Measurements from ENCODE around the gene KCTD5.
A peak's percentile ranks its signal among the peaks of the same experiment; 100 is the strongest.
"Not testable (repeated sequence)": the region's sequence is repeated elsewhere in the genome, so short reads cannot be mapped to it uniquely, and the experiment has no call there.

KCTD5 gene

DNA sequence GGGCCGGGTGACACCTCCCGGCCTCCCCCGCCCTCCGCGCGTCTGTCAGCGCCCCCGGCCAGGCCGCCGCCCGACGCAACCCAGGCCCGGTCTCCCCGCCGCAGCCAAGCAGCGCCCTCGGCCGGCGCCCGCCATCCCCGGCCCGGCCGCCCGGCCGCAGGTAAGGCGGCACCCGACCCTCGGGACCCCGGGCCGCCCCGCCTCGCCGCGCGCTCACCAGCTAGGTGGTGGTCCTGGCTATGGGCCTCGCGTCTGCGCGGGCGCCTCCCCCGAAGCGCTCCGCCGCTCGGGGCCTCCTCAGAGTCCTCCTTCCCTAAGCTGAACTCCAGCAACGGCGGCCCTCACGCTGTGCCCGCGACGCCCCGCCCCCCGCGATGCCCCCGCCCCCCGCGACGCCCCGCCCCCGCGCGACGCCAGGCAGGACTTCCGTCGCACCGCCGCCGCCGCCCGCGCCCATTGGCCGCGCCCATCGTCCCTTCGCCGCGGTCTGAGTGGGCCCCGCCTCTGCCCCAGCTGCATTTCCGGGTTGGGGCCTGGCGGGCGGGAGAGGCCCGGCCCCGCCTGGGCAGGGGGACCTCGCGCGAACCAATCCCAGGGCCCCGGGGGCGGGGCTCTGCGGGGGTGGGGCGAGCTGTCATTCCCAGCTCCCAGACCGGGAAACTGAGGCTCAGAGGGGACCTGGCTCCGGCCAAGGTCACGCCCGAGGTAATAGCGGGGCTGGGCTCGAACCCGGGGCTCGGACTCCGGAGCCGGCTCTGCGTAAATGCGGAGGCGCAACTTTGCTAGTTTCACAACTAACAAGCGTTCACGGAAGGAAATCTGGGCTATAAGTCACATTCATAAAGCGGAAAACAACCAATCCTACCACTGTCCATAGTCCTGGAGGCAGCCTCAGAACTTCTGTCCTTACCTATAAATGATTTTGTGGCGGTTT is 9.0 kb upstream of the KCTD5 start:
- DNase-seq, result peak; percentile 73

DNA sequence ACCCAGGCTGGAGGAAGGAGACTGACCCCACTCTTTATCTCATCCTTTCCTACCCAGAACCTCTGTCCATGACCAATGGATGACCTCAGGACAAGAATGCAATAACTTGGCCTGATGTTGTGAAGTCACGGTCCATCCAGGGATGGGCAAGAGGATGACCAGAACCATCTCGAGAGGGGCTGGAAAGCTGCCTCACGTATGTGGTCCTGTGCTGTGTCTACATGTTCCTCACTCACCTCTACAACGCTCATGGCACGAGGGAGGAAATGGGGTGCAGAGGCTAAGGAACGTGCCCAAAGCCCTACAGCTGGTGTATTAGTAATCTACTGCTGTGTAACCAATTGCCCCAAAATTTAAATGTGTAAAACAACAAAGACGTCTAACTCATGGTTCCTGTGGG is 7.3 kb upstream of the KCTD5 start:
- DNase-seq, result no peak

DNA sequence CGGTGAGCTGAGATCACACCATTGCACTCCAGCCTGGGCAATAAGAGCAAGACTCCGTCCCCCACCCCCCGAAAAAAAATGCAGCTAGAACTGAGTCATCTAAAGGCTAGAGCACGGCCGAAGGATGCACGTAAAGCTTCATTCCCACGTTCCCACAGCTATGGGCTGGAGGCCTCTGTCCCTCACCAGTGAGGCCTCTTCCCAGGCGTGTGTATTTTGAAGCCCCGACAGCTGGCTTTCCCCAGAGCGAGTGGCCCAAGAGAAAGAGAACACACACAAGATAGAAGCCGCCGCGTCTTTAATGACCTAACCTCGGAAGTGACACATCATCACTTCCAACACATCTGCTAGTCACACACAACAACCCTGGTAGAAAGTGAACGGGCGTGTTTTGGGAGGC is 6.6 kb upstream of the KCTD5 start:
- no peak for DNase-seq

DNA sequence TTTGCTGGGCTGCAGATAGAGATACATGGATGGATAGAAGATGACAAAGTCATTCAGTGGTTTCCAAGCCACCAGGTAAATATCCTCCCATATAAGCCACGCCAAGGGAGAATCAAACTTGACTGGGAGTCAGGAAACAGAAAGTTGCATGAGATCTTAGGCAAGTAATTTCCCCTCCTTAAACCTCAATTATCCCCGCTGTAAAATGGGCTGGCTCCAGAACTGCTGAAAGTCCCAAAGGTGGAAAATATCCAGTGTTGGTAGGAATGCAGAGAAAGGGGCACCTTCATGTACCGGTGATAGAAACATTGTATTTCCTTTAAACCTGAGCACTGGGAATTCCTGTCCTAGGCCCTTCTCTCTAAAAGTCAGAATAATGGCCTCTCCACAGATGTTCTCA is 5.4 kb upstream of the KCTD5 start:
- not testable (repeated sequence) for DNase-seq

DNA sequence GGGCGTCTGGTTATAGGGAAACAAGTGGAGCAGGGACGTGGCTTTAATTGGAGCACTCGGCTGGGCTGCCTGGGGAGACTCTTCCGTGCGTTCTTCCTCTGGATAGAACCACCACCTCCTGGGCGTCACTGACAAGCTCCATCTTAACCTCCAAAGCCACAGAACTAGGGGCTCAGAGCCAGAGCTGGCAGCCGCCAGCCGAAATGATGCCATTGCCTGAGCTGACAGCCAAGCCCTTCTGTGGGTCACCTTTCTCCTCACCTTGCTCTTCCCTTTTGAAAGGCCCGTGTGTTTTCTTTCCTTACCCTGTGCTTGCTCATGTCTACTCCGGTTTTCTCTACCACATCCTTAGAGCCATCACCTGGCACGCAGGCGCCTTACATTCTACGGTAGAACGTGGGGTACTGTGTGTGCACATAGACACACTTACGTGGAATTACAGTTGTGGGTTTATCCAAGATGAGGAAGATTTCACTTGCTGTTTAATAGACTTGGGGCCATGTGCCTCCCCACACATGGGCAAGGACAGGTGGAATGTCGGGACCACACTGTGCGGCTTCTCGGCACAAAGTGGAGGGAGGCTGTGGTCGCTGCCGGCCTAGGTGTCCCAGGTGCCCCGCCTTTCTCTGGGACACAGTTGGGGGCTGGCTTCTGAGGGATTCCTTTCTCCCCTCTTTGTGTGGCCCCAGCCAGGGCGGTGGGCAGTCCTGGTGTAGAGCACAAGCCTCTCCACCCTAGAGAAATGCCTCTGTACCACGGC is 3.9 kb upstream of the KCTD5 start:
- not testable (repeated sequence) for DNase-seq

DNA sequence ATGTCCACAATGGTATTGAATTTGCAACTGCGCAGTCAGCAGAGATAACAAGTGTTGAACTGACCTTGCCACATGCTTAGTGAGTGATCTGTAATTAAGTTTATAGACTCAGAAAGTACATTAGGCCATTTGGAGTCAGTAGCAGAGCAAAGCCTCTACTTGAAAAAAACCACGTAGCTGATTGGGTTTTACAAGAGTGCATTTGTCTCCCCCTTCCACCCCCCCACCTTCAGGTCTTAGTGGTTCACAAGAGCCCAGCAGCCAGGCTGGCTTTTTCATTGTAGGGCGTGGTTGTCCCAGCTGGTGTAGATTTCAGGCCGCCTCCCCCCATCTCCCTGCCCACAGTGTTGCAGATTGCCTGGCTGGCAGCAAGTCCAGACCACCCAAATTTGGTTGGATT is 2.4 kb upstream of the KCTD5 start:
- not testable (repeated sequence) for DNase-seq

DNA sequence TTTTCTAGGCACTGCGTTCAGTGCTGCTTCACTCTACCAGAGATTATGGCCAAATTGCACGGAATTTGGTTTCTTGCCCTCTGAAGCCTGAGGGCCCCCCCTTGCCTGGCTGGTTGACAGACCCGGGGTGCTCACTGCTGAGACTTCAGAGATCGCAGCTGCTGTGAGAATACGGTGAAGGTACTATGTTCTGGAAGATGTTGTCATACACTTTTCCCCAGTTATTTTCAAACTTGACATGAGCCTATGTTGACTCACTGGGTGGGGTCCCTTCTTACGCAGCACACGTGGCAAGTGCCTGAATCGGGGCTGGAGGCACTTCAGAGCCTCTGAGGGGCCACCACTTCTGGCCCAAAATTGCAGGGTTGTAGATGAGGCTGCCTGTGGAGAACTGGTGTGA is 2.0 kb upstream of the KCTD5 start:
- DNase-seq, result not testable (repeated sequence)

DNA sequence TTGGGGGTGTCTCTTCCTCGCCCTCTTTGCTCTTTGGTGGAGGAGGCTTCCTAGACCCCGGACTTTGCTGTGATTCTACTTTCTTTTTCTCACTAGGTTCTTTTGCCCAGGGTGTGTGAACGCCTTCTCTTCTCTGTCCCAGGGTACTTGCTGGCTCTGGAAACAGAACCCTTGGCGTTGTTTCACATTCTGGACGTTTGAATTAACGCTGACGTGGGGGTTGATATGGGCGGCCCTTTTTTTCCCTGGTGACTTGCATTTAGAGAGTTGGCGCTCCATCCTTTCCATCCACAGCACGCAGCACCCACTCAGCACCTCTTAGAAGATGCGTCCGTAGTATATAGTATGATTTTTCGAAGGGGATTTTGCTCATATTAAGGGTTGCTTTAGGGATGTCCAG is 718 bp downstream of the KCTD5 start:
- DNase-seq, result not testable (repeated sequence)

DNA sequence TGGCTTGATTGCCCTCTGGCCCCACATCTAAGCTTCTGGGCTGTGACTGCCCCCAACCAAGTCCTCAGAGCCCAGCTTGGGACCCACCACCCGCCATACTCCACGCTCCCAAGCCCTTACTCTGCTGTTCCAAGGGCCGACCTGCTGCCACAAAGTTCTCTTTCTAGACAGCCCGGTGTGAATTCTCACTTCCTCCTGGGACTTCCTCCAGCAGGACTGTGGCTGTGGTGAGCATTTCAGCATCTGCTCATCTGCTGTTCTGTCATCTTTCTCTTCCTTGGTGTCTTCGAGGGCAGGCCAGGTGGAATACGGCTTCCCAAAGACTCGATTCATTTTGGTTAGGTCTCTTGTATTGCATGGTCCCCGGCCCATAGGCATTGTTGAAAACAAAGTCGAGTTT is 3.8 kb downstream of the KCTD5 start:
- not testable (repeated sequence) for DNase-seq

DNA sequence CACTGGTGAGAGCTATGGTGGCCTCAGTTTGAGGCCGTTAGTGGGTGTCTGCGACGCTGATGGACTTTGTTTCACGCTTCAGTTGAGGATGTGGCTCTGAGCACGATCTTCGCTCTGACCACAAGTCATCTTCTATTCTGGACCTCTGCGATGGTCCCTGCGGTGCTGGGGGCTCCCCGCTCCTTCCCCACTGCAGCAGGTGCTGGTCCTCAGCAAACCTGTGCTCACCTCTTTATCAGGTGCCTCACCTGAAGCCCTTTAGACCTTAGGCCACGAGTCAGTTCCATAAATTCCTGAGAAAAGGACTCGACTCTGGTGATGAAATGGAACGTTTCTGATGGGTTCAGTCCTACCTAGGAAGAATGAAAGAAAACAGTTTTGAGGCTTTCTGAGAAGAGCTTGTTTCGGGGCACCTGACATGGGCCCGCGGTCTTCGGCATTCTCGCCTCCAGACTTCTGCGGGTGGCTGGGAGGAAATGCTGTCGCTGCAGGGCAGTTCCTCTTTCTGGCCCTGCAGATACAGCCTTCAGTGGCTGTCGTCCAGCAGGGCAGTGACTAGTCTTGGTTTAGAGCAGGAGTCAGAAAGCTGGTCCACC is 4.7 kb downstream of the KCTD5 start:
- DNase-seq, result no peak

DNA sequence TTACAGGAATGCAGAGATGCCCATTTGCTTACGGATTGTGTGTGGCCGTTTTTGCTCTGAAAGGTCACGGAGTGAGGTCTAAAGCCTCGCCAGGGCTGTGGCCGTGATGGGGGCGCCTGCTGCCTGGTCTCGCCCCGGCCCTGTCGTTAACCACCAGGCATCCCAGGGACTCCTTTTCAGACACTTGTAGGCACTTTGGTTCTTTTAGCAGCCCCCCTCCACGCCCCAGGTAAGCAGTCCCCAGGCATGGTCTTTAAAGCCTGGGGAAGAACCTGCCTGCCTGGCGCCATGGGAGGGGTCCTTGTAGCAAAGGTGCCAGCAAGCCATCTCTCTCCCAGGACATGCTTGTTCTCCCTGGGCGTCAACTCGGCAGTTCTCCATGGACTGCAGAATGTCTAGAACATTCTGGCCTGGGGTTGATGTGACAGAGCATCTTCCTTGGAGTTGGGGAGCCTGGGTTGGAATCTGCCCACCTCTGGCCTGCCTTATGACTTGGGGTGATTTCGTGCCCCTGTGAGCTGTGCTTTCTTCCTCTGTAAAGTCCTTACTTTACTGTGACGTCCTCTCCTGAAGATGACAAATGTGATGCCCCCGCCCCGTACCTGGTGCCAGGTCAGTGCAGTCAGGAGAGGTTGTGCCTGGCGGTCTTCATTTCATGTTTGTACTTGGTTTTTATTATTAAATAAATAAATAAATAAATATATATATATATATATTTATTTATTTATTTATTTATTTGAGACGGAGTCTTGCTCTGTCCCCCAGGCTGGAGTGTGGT is 5.4 kb downstream of the KCTD5 start:
- DNase-seq, result no peak

DNA sequence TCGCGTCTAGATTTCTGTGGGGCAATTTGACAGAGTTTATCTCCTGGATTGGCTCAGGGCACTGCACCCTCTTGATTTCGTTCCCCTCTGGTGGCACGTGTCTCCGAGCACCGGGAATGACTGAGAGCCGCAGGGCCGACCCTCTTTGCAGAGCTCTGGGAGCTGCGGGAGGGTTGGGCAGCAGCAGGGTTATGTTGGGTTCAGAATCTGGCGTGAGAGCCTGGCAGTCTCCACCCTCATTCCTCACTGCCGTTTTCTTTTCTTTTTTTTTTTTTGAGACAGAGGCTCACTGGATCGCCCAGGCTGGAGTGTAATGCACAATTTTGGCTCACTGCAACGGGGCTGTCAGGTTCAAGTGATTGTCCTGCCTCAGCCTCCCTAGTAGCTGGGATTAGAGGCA is 7.1 kb downstream of the KCTD5 start:
- DNase-seq, result not testable (repeated sequence)

DNA sequence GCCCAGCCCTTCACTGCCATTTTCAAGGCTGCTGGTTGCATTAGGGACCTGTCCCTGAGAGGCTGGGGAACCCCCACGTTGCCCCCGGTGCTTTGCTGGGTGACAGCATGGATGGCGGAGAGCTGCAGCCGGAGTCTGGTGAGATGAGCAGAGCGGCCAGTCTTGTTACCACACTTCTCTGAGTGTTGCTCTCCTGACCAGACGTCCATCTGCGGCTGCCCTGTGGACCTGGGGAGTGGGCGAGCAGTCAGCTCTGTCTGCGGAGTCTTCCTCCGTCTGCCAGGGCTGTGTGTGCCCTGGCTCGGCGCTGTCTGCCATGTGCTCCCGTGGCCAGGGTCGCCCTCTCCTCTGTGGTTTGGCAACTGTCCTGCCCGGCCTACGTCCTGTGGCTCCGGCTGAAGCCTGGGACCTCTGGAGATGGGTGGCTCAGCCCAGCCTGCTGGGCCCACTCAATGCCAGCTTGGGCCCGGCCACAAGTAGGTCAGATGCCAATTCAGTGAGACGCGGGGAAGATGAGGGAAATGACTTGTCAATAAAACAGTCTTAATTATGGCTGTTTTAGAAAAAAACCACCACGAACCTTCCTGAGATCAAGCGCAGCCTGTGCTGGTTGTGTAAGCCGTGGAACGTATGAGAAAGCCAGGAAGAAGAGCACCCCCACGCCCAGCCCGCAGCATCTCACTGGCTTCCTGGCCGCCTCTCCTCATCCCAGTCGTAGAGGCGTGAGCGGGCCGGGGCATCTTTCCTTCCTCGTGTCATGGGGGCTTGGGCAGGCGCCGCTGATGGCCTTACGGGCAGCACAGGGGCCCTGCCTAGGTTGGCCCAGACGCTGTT is 7.9 kb downstream of the KCTD5 start:
- DNase-seq, result no peak

DNA sequence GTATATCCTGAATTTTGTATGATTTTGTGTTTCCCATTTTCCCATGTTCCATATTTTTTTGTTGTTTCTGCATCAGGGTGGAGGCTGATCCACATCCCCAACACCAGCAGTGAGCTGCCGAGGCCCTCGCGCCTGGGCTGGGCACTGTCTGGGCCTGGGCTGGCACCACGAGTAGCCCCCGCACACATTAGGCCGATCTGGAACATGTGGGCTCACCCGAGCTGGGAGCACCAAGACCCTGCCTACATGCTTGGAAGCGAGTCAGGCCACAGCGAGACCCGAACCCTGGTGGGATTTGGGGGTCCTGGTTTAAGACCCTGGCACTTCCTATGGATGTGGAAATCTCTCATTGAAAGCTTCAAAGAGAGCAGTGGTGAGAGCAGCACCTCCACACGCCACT is 8.5 kb downstream of the KCTD5 start:
- no peak for DNase-seq

DNA sequence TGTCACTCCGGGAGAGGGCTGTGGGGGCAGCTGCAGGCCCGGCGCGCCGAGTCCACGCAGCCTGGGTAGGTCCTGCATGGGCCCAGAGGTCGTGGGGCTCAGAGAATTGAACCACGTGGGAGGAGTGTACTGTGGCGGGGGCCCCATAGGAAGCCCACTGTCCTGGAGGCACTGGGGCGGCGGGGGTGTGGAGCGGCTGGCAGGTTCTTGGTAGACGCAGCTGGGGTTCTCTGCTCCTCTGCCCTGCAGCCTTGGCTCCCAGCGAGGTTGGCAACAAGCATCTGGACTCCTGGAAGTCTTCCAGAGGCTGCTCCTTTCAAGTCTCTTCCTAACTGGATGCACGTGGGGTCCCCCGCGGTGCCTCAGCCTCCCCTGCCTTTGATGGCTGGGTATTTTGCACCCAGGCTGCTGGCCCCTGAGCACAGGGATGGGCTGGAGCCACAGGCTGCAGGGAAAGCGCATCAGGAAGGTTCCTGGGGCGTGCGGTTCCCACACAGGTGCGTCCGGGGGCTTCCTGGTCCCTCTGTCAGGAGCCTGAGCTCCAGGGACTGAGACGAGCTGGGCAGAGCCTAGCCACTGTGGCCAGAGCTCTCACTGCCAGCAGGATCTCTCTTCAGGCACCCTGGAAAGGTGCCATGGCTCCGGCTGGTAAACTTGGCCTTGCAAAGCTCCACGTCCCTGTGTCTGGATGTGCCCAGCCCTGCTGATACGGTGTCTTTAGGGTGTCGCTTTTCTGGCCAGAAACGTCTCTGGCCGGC is 9.3 kb downstream of the KCTD5 start:
- no peak for DNase-seq

DNA sequence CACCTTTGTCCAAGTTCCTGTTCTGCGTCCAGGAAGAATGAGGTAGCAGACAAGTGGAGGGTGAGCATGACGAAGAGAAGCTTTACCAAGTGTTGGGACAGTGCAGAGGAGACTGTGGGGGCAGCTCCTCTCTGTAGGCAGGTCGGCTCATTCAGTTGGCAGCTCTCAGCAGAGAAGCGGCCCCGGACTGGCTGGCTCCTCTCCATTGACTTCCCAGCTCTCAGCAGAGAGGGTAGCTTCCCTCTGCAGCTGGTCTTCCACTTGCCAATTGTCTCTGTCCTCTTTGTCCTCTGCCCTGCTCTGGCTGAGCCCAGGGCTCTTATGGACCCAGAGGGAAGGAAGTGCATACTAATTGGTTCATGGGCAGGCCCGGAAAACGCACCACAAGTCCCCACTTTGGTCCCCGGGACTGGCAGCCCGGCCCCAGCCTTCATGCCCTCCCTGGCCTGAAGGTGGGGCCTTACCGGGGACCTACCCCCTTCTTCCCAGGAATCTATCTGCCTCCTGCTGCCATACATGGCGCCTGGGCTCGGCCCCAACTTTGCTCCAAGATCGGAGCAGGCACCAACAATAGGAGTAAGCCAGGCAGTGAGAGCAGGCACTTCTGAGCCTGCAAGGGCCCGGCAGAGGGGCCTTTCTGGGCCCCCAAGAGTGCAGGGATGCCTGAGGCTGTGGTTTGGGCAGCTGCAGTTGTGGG is 10.1 kb downstream of the KCTD5 start:
- DNase-seq, result no peak

DNA sequence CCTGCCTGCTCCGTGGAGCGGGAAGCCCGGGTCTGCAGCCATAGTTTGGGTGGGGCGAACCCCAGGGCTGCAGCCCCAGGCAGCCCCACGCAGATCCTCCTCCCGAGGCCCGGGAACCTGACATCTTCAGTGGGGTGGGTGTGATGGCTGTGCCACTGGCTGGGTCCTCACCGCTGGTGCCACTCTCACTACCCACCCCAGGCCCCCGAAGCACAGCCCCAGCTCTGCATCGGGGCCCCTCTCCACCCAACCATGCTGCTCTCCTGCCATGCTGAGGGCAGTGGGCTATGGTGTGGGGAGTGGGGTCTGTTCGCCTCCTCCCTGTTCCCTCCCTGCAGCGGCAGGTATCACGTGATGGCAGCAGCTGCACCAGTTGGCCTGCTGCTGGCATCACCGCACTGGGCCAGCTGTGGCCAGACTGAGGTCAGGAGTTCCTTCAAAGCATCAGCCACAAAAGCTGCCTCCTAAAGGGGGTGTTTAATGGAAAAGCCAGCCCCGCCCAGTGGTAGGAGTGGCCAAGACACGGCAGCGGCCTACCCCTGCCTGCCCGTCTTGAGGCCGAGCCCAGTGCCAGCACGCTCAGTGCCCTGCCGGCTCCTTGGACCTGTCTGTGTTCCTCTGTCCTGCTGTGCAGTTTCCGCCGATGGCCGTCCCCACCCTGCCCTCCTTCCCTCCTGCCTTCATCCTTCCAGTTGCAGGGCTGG is 10.8 kb downstream of the KCTD5 start:
- no peak for DNase-seq

DNA sequence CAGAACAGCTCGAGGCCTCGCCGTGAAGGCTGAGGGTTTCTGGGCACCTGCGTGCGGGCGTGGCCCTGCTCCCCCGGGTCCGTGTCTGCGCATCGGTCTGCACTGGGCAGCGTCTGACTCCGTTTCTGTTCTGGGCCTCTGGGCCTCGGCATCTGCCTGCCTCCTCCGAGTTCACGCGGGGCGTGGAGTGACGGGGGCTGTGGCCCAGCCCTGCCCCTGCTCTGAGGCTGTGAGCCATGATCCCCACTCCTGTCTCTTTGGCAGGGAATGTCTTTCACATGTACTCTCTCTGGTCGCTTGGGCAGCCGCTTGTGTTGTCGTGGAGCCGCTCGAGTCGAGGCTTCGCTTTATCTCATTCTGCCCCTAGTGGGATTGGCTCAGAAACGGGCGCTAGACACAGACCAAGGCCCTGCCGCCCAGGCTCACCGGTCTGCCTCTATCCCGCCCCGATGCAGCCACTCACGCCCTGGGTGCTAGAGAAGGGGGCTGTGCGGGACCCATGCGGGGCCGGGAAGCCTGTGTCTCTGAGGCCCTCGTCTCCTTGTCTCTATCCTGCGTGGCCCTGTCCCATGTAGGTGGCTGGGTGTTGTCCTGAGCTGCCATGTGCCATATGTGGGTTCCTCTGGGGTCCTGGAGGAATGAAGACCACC is 14.4 kb downstream of the KCTD5 start:
- not testable (repeated sequence) for DNase-seq

DNA sequence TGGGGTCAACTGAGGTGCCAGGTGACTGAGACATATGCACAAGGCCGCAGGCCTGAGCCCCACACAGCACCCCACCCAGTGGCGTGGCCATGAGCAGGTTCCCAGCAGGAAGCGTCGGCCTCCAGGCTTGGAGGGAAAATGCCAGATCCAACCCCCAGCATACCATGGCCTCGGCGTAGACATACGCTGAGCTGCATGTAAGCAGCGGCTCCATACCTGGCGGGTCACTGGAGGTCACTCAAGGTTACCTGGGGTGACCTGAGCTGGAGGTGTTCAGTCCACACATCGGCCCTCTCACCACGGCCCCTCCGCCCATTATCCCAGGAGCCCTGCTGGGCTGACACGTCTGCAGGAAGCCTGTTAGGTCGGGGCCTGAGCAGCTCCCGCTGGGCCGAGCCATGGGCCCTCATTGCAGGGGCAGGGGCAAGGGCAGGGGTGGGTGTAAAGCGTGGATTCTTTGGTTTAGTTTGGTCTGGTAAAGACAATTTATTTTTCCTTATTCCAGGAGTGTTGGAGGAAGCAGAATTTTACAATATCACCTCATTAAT is 15.2 kb downstream of the KCTD5 start:
- DNase-seq, result no peak

All from NCI-H1105 (cell line).